IMR-90 (cell line): Measurements from ENCODE around the gene NAP1L1. TPM values are rescaled to one million over a fixed set of nuclear protein-coding genes. Genes with fewer than 3 reads are reported as not detected.
A peak's percentile ranks its signal among the peaks of the same experiment; 100 is the strongest.

Experiments
- ATAC-seq: fragments of 200-7000 bp; cut with Tn5 transposase; 2 replicates; pipeline ENCODE4 v1.9.1; 2020; ENCODE audit warnings: low read depth, mild to moderate bottlenecking, moderate library complexity
- BruUV-seq: library from RNA; stranded (reverse); fragments of 400-500 nt; replicated peaks from 2 replicates; lab custom pipeline; 2021; lab: Mats Ljungman, UMichigan
- CTCF ChIA-PET: fragments of 300-600 bp; formaldehyde crosslinking; extraction: SDS; loops from one replicate; lab custom pipeline; 2021; ENCODE audit warnings: antibody characterized with exemption; lab: Yijun Ruan, JAX
- POLR2A ChIA-PET: fragments of 300-600 bp; sonication (Branson Sonifier 250); formaldehyde crosslinking; loops from one replicate; lab custom pipeline; 2022; ENCODE audit warnings: antibody characterized with exemption; ENCODE audit not compliant: unreplicated experiment; lab: Charles Lee
- DNase-seq: peaks from one replicate; pipeline ENCODE4 v3.0.0; 2013
- H2AFZ ChIP-seq: replicated peaks from 2 replicates; pipeline ENCODE3; 2013; ENCODE audit warnings: low read length, mild to moderate bottlenecking; ENCODE audit not compliant: poor library complexity
- H2AK5ac ChIP-seq: 2 replicates; pipeline ENCODE4 v1.6.1; 2013; ENCODE audit warnings: low read depth, low read length, inconsistent platforms
- H2AK9ac ChIP-seq: replicated peaks from 2 replicates; pipeline ENCODE3; 2013; ENCODE audit warnings: mild to moderate bottlenecking, low read depth, low read length, moderate library complexity; ENCODE audit not compliant: poor library complexity
- H2BK120ac ChIP-seq: 2 replicates; pipeline ENCODE4 v1.6.1; 2013; ENCODE audit warnings: low read depth, low read length, inconsistent platforms
- H2BK15ac ChIP-seq: 3 replicates; pipeline ENCODE4 v1.6.1; 2013; ENCODE audit warnings: low read depth, low read length, inconsistent platforms
- H2BK20ac ChIP-seq: 2 replicates; pipeline ENCODE4 v1.6.1; 2013; ENCODE audit warnings: low read depth, mild to moderate bottlenecking, inconsistent platforms, low read length, moderate library complexity
- H2BK5ac ChIP-seq: 2 replicates; pipeline ENCODE4 v1.6.1; 2013; ENCODE audit warnings: mild to moderate bottlenecking, low read depth, low read length, inconsistent platforms; ENCODE audit not compliant: poor library complexity, severe bottlenecking
- H3K14ac ChIP-seq: replicated peaks from 2 replicates; pipeline ENCODE4 v1.6.1; 2013; ENCODE audit warnings: low read depth, low read length, inconsistent platforms
- H3K18ac ChIP-seq: 2 replicates; pipeline ENCODE4 v1.6.1; 2013; ENCODE audit warnings: low read depth, low read length, control low read depth
- H3K23ac ChIP-seq: 2 replicates; pipeline ENCODE4 v1.6.1; 2013; ENCODE audit warnings: low read depth, low read length, inconsistent platforms
- H3K27ac ChIP-seq: 2 replicates; pipeline ENCODE4 v1.5.1; 2013; ENCODE audit warnings: mild to moderate bottlenecking, control low read depth, low read length; ENCODE audit not compliant: insufficient read depth
- H3K27me3 ChIP-seq: 2 replicates; pipeline ENCODE4 v1.6.1; 2013; ENCODE audit warnings: low read length; ENCODE audit not compliant: control insufficient read depth, insufficient read depth
- H3K36me3 ChIP-seq: 2 replicates; pipeline ENCODE4 v1.6.1; 2013; ENCODE audit warnings: low read length, mixed read lengths; ENCODE audit not compliant: control insufficient read depth, insufficient read depth
- H3K4ac ChIP-seq: 2 replicates; pipeline ENCODE4 v1.6.1; 2013; ENCODE audit warnings: low read depth, low read length, inconsistent platforms
- H3K4me1 ChIP-seq: 2 replicates; pipeline ENCODE4 v1.6.1; 2013; ENCODE audit warnings: low read length, mixed read lengths; ENCODE audit not compliant: control insufficient read depth, insufficient read depth
- H3K4me2 ChIP-seq: 2 replicates; pipeline ENCODE4 v1.6.1; 2013; ENCODE audit warnings: low read depth, mild to moderate bottlenecking, control low read depth, low read length, moderate library complexity
- H3K4me3 ChIP-seq: 2 replicates; pipeline ENCODE4 v1.5.1; 2013; ENCODE audit warnings: low read depth, mild to moderate bottlenecking, control low read depth, low read length, moderate library complexity; ENCODE audit not compliant: insufficient read depth
- H3K56ac ChIP-seq: 2 replicates; pipeline ENCODE4 v1.6.1; 2013; ENCODE audit warnings: low read length, inconsistent platforms; ENCODE audit not compliant: insufficient read depth; ENCODE audit errors: extremely low read depth
- H3K79me1 ChIP-seq, 2 experiments: 2 replicates each; pipeline ENCODE4 v1.6.1; 2013; ENCODE audit warnings: low read length in 2 of 2, inconsistent platforms in 1 of 2, low read depth in 1 of 2
- H3K9ac ChIP-seq: 2 replicates; pipeline ENCODE4 v1.6.1; 2013; ENCODE audit warnings: low read depth, low read length, control low read depth
- H3K9me1 ChIP-seq: 2 replicates; pipeline ENCODE4 v1.6.1; 2013; ENCODE audit warnings: low read length, inconsistent platforms; ENCODE audit not compliant: insufficient read depth
- H3K9me3 ChIP-seq: 2 replicates; pipeline ENCODE4 v1.6.1; 2013; ENCODE audit warnings: low read length; ENCODE audit not compliant: control insufficient read depth, insufficient read depth
- H4K20me1 ChIP-seq: 2 replicates; pipeline ENCODE4 v1.6.1; 2013; ENCODE audit warnings: low read length, inconsistent platforms; ENCODE audit not compliant: insufficient read depth
- H4K5ac ChIP-seq: 2 replicates; pipeline ENCODE4 v1.6.1; 2013; ENCODE audit warnings: mild to moderate bottlenecking, low read depth, low read length, control low read depth
- H4K8ac ChIP-seq, 2 experiments: 2 replicates each; pipeline ENCODE4 v1.6.1; 2013; ENCODE audit warnings: low read depth in 2 of 2, low read length in 2 of 2, control low read depth in 1 of 2, inconsistent platforms in 1 of 2
- H4K91ac ChIP-seq: 2 replicates; pipeline ENCODE4 v1.6.1; 2013; ENCODE audit warnings: low read depth, low read length, inconsistent platforms; ENCODE audit not compliant: insufficient read depth
- BHLHE40 ChIP-seq: fragments of 150-350 bp; IDR thresholded peaks from 2 replicates; pipeline ENCODE4 v1.6.1; 2016; ENCODE audit warnings: mild to moderate bottlenecking, low read depth, low read length
- CEBPB ChIP-seq: IDR thresholded peaks from 2 replicates; pipeline ENCODE4 v1.6.1; 2012; ENCODE audit warnings: low read depth, low read length, improper control_type of control experiment
- FOS ChIP-seq: fragments of 150-350 bp; IDR thresholded peaks from 2 replicates; pipeline ENCODE4 v1.6.1; 2016; ENCODE audit warnings: low read depth, low read length
- MAFK ChIP-seq: IDR thresholded peaks from 2 replicates; pipeline ENCODE4 v1.6.1; 2012; ENCODE audit warnings: low read depth, low read length, improper control_type of control experiment
- MAZ ChIP-seq: IDR thresholded peaks from 2 replicates; pipeline ENCODE4 v1.6.1; 2012; ENCODE audit warnings: low read depth, mild to moderate bottlenecking, low read length, improper control_type of control experiment, moderate library complexity, borderline replicate concordance
- MXI1 ChIP-seq: IDR thresholded peaks from 2 replicates; pipeline ENCODE4 v1.6.1; 2012; ENCODE audit warnings: low read depth, mild to moderate bottlenecking, low read length, moderate library complexity, borderline replicate concordance
- NFE2L2 ChIP-seq: fragments of 150-350 bp; IDR thresholded peaks from 2 replicates; pipeline ENCODE4 v1.6.1; 2016; ENCODE audit warnings: low read depth, mild to moderate bottlenecking, low read length
- POLR2A ChIP-seq: IDR thresholded peaks from 2 replicates; pipeline ENCODE4 v1.6.1; 2012; ENCODE audit warnings: mild to moderate bottlenecking, low read depth, low read length
- RAD21 ChIP-seq: IDR thresholded peaks from 2 replicates; pipeline ENCODE4 v1.6.1; 2012; ENCODE audit warnings: low read length, improper control_type of control experiment
- RCOR1 ChIP-seq: IDR thresholded peaks from 2 replicates; pipeline ENCODE4 v1.6.1; 2012; ENCODE audit warnings: mild to moderate bottlenecking, low read length, improper control_type of control experiment; ENCODE audit not compliant: insufficient replicate concordance
- RFX5 ChIP-seq: IDR thresholded peaks from 2 replicates; pipeline ENCODE4 v1.8.0; 2012; ENCODE audit warnings: low read depth, mild to moderate bottlenecking, low read length, moderate library complexity
- SMC3 ChIP-seq: fragments of 150-350 bp; IDR thresholded peaks from 2 replicates; pipeline ENCODE4 v1.6.1; 2016; ENCODE audit warnings: low read depth, mild to moderate bottlenecking, antibody characterized with exemption, low read length, moderate library complexity
- USF2 ChIP-seq: fragments of 150-350 bp; IDR thresholded peaks from 2 replicates; pipeline ENCODE4 v1.6.1; 2017; ENCODE audit warnings: mild to moderate bottlenecking, antibody characterized with exemption, low read length, low read depth
- WGBS, 2 experiments: methylation state at CpG; one replicate each; pipeline versions ENCODE4 v1.1.5 to v1.1.7; 2013; ENCODE audit warnings: missing lambda C conversion rate in 2 of 2; ENCODE audit not compliant: insufficient read length in 1 of 2; ENCODE audit errors: extremely low coverage in 2 of 2; 5-methylcytosine and 5-hydroxymethylcytosine counted together
- dilution Hi-C: fragments of 300-500 bp; cut with HindIII; formaldehyde crosslinking; loops from one replicate; pipeline ENCODE4 v1.14.3; 2018; ENCODE audit warnings: low sequenced_read_pairs; ENCODE audit not compliant: unreplicated experiment
- in situ Hi-C: fragments of 300-500 bp; cut with MboI; formaldehyde crosslinking; loops from 3 replicates; pipeline ENCODE4 v1.14.3; 2019; ENCODE audit warnings: low sequenced_read_pairs, inconsistent platforms, mixed read lengths
- intact Hi-C: fragments of 100-400 bp; cut with micrococcal nuclease; formaldehyde crosslinking; loops from 2 replicates; pipeline ENCODE4 v1.10.0; 2022
- polyA plus RNA-seq, 3 experiments: library from polyadenylated mRNA; depleted of rRNA; stranded (reverse); fragments of >200 nt; gene quantifications; 2 replicates each; pipeline ENCODE4 v1.2.3, GENCODE V29; 2012; ENCODE audit warnings: low replicate concordance in 1 of 3
- total RNA-seq: library from RNA; depleted of rRNA; stranded (reverse); fragments of >200 nt; gene quantifications from 2 replicates; pipeline ENCODE4 v1.2.3, GENCODE V29; 2012
- TF ChIP-seq, protein P1 (sequence below): conservative IDR thresholded peaks from 2 replicates; pipeline ENCODE4 v1.5.1; 2012; ENCODE audit warnings: mild to moderate bottlenecking, low read depth, low read length, improper control_type of control experiment
- TF ChIP-seq, protein P2 (sequence below): fragments of 150-350 bp; IDR thresholded peaks from 2 replicates; pipeline ENCODE4 v1.6.1; 2016; ENCODE audit warnings: low read depth, mild to moderate bottlenecking, low read length, moderate library complexity, borderline replicate concordance

Gene NAP1L1
- total and polyA plus RNA-seq, 2 of the 4 experiments (the other 2 are of a cell fraction): 86.4 to 200 TPM

GRCh38 chr12:75990189-75990912 lies 94.1 kb downstream of the NAP1L1 start:
- no peak overlapping the region for H2AK9ac ChIP-seq
- no peak; the same call in 1 of the 2 replicates for ATAC-seq
- H3K9me3 ChIP-seq: no peaks in the 10 kb centered on the region
- 100% methylated on average over 1 of the region's 4 CpGs; no CpG with 5 or more reads in 1 of the 2 experiments for WGBS, 2 experiments
- no peak overlapping the region for H3K23ac ChIP-seq
- peaks cover 3% of the 10 kb centered on the region for H3K4me1 ChIP-seq
- H3K18ac ChIP-seq: no peak overlapping the region
- ChIA-PET CTCF (no interaction called here), POLR2A (interaction anchor here (0.5 kb wide), 1 partner anchor 21 kb away, joined by 3 read pairs; no protein-coding TSS in a partner anchor)
- H2AK5ac ChIP-seq: no peak overlapping the region
- no peak overlapping the region; the same call in 1 of the 2 replicates for H3K27ac ChIP-seq
- H2BK5ac ChIP-seq: no peak overlapping the region
- in situ Hi-C loops: no loop called here
- dilution Hi-C loops: no loop called here
- no peaks in the 10 kb centered on the region for H4K20me1 ChIP-seq
- H2BK20ac ChIP-seq: no peak overlapping the region
- H3K9me1 ChIP-seq: no peaks in the 10 kb centered on the region
- H3K27me3 ChIP-seq: no peaks in the 10 kb centered on the region
- H4K5ac ChIP-seq: no peak overlapping the region
- no peak overlapping the region for H4K91ac ChIP-seq
- DNase-seq: peak; percentile 20
- no peak overlapping the region for H3K4me2 ChIP-seq
- H3K79me1 ChIP-seq: 0 out of 4 replicates have a peak, but pooled peaks cover 0 to 3% of the 10 kb centered on the region in 2 experiments
- no peak overlapping the region for H3K14ac ChIP-seq
- H3K36me3 ChIP-seq: no peaks in the 10 kb centered on the region
- no peak overlapping the region for H3K4me3 ChIP-seq
- H2AFZ ChIP-seq: no peak overlapping the region
- H3K4ac ChIP-seq: no peak overlapping the region
- no peak overlapping the region for H2BK15ac ChIP-seq
- no peak overlapping the region for H2BK120ac ChIP-seq
- no TSS peak for BruUV-seq
- H4K8ac ChIP-seq: no peak overlapping the region; a peak in 1 of 4 replicates
- no peak overlapping the region for H3K9ac ChIP-seq
- no peak overlapping the region for H3K56ac ChIP-seq
- intact Hi-C loops: no loop called here
- TF ChIP-seq MAFK (no peak), BHLHE40 (no peak), RAD21 (no peak), USF2 (no peak), MAZ (no peak), NFE2L2 (no peak), RFX5 (no peak), CEBPB (no peak), MXI1 (no peak), FOS (no peak), POLR2A (no peak), SMC3 (no peak), RCOR1 (no peak)
- TF ChIP-seq, protein P1, sequence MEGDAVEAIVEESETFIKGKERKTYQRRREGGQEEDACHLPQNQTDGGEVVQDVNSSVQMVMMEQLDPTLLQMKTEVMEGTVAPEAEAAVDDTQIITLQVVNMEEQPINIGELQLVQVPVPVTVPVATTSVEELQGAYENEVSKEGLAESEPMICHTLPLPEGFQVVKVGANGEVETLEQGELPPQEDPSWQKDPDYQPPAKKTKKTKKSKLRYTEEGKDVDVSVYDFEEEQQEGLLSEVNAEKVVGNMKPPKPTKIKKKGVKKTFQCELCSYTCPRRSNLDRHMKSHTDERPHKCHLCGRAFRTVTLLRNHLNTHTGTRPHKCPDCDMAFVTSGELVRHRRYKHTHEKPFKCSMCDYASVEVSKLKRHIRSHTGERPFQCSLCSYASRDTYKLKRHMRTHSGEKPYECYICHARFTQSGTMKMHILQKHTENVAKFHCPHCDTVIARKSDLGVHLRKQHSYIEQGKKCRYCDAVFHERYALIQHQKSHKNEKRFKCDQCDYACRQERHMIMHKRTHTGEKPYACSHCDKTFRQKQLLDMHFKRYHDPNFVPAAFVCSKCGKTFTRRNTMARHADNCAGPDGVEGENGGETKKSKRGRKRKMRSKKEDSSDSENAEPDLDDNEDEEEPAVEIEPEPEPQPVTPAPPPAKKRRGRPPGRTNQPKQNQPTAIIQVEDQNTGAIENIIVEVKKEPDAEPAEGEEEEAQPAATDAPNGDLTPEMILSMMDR: no peak
- TF ChIP-seq, protein P2, sequence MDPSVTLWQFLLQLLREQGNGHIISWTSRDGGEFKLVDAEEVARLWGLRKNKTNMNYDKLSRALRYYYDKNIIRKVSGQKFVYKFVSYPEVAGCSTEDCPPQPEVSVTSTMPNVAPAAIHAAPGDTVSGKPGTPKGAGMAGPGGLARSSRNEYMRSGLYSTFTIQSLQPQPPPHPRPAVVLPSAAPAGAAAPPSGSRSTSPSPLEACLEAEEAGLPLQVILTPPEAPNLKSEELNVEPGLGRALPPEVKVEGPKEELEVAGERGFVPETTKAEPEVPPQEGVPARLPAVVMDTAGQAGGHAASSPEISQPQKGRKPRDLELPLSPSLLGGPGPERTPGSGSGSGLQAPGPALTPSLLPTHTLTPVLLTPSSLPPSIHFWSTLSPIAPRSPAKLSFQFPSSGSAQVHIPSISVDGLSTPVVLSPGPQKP: no peak
